HepG2 (cell line): Measurements from ENCODE around the gene DNAJB11. TPM values are rescaled to one million over a fixed set of nuclear protein-coding genes. Genes with fewer than 3 reads are reported as not detected.

Experiments
- CEBPB ChIP-seq: IDR thresholded peaks from 2 replicates; pipeline ENCODE4 v1.6.1; 2011; ENCODE audit warnings: low read depth, low read length, improper control_type of control experiment, borderline replicate concordance
- GZF1 ChIP-seq: sonication (generic); formaldehyde crosslinking; IDR thresholded peaks from 2 replicates; pipeline ENCODE4 v1.5.1; 2020; ENCODE audit warnings: mild to moderate bottlenecking, missing genetic modification reagents
- KDM1A ChIP-seq: IDR thresholded peaks from 2 replicates; pipeline ENCODE4 v1.6.1; 2016; ENCODE audit warnings: missing compliant biosample characterization
- KDM5A ChIP-seq: fragments of 200-600 bp; sonication (generic); IDR thresholded peaks from 2 replicates; pipeline ENCODE4 v1.7.0; 2018; ENCODE audit warnings: antibody characterized with exemption, mild to moderate bottlenecking, low read length, borderline replicate concordance
- KLF6 ChIP-seq: IDR thresholded peaks from 2 replicates; pipeline ENCODE4 v1.8.0; 2016; ENCODE audit warnings: missing biosample characterization, missing genetic modification reagents
- MBD4 ChIP-seq: IDR thresholded peaks from 2 replicates; pipeline ENCODE4 v1.6.1; 2012; ENCODE audit warnings: low read length, inconsistent platforms, borderline replicate concordance
- NR2F1 ChIP-seq, 2 experiments: fragments of 450-650 bp in 1 of 2; formaldehyde crosslinking in 1 of 2; IDR thresholded peaks; 2 replicates each; pipeline versions ENCODE4 v1.5.0 to v1.6.1; 2016 to 2020; ENCODE audit warnings: mild to moderate bottlenecking in 1 of 2, missing compliant biosample characterization in 1 of 2, missing genetic modification reagents in 1 of 2, moderate library complexity in 1 of 2
- PPARG ChIP-seq: conservative IDR thresholded peaks from 2 replicates; pipeline ENCODE4 v1.6.1; 2016; ENCODE audit warnings: missing biosample characterization, missing genetic modification reagents
- RXRB ChIP-seq: IDR thresholded peaks from 2 replicates; pipeline ENCODE4 v1.6.1; 2016; ENCODE audit warnings: borderline replicate concordance, missing genetic modification reagents, missing compliant biosample characterization
- SOX5 ChIP-seq: IDR thresholded peaks from 2 replicates; pipeline ENCODE4 v1.6.1; 2016; ENCODE audit warnings: borderline replicate concordance
- TCF7 ChIP-seq: sonication (generic); IDR thresholded peaks from 2 replicates; pipeline ENCODE4 v1.6.1; 2016; ENCODE audit warnings: antibody characterized with exemption, low read depth
- ZFP62 ChIP-seq: sonication (generic); formaldehyde crosslinking; IDR thresholded peaks from 2 replicates; pipeline ENCODE4 v1.4.0; 2020; ENCODE audit warnings: missing genetic modification reagents
- ZFX ChIP-seq: sonication (generic); formaldehyde crosslinking; IDR thresholded peaks from 2 replicates; pipeline ENCODE4 v1.4.0; 2020; ENCODE audit warnings: mild to moderate bottlenecking, low read depth, missing genetic modification reagents, moderate library complexity
- ZNF224 ChIP-seq: sonication (generic); formaldehyde crosslinking; IDR thresholded peaks from 2 replicates; pipeline ENCODE4 v1.5.0; 2020; ENCODE audit warnings: mild to moderate bottlenecking, missing genetic modification reagents
- ZNF264 ChIP-seq: sonication (generic); formaldehyde crosslinking; IDR thresholded peaks from 2 replicates; pipeline ENCODE4 v1.4.0; 2020; ENCODE audit warnings: missing genetic modification reagents
- ZNF317 ChIP-seq: sonication (generic); formaldehyde crosslinking; IDR thresholded peaks from 2 replicates; pipeline ENCODE4 v1.5.0; 2020; ENCODE audit warnings: mild to moderate bottlenecking, missing genetic modification reagents
- ZNF34 ChIP-seq: sonication (generic); formaldehyde crosslinking; IDR thresholded peaks from 2 replicates; pipeline ENCODE4 v1.4.0; 2020; ENCODE audit warnings: mild to moderate bottlenecking, missing genetic modification reagents, borderline replicate concordance
- ZNF589 ChIP-seq: sonication (generic); formaldehyde crosslinking; conservative IDR thresholded peaks from 2 replicates; pipeline ENCODE4 v1.8.0; 2022; ENCODE audit warnings: mild to moderate bottlenecking, moderate library complexity, missing genetic modification reagents
- ZNF737 ChIP-seq: sonication (generic); formaldehyde crosslinking; IDR thresholded peaks from 2 replicates; pipeline ENCODE4 v1.5.0; 2020; ENCODE audit warnings: missing genetic modification reagents, mild to moderate bottlenecking, borderline replicate concordance
- ZSCAN9 ChIP-seq: IDR thresholded peaks from 2 replicates; pipeline ENCODE4 v1.6.1; 2016; ENCODE audit warnings: borderline replicate concordance
- ZZZ3 ChIP-seq: sonication (generic); formaldehyde crosslinking; IDR thresholded peaks from 2 replicates; pipeline ENCODE4 v1.4.0; 2020; ENCODE audit warnings: missing genetic modification reagents, mild to moderate bottlenecking, borderline replicate concordance
- polyA plus RNA-seq, 8 experiments: library from polyadenylated mRNA; depleted of rRNA in 3 of 8; stranded (reverse) in 7 of 8; unstranded in 1 of 8; fragments of >200 nt; fragmentation: Illumina TruSeq in 4 of 8; extraction: Trizol in 4 of 8; gene quantifications; 2 replicates each; pipeline versions ENCODE4 v1.2.1 to v1.2.3, GENCODE V29; 2011 to 2016; ENCODE audit warnings: low read depth in 4 of 8, missing spikeins in 1 of 8, mixed read lengths in 1 of 8; ENCODE audit not compliant: insufficient read depth in 1 of 8
- total RNA-seq, 5 experiments: library from RNA; depleted of rRNA; stranded (reverse); fragments of >200 nt; fragmentation: Illumina TruSeq; extraction: Trizol; gene quantifications; 2 replicates each; pipeline ENCODE4 v1.2.3, GENCODE V29; 2016; ENCODE audit warnings: low read depth in 1 of 5
- TF ChIP-seq, protein P1 (sequence below): sonication (generic); formaldehyde crosslinking; IDR thresholded peaks from 2 replicates; pipeline ENCODE4 v1.8.0; 2022; ENCODE audit warnings: mild to moderate bottlenecking, missing genetic modification reagents, borderline replicate concordance
- TF ChIP-seq, protein P2 (sequence below): sonication (generic); formaldehyde crosslinking; conservative IDR thresholded peaks from 2 replicates; pipeline ENCODE4 v1.8.0; 2022; ENCODE audit warnings: low read depth, missing genetic modification reagents
- TF ChIP-seq, protein P3 (sequence below): sonication (generic); formaldehyde crosslinking; conservative IDR thresholded peaks from 2 replicates; pipeline ENCODE4 v1.4.0; 2020; ENCODE audit warnings: missing genetic modification reagents
- TF ChIP-seq, protein P4 (sequence below): sonication (generic); formaldehyde crosslinking; IDR thresholded peaks from 2 replicates; pipeline ENCODE4 v1.8.1; 2023; ENCODE audit warnings: mild to moderate bottlenecking, missing genetic modification reagents, borderline replicate concordance

Gene DNAJB11
- total and polyA plus RNA-seq, 2 of the 13 experiments (the other 11 are each of a cell fraction or from before 2014, with no cell fraction given), result 41.0 to 132 TPM

DNA sequence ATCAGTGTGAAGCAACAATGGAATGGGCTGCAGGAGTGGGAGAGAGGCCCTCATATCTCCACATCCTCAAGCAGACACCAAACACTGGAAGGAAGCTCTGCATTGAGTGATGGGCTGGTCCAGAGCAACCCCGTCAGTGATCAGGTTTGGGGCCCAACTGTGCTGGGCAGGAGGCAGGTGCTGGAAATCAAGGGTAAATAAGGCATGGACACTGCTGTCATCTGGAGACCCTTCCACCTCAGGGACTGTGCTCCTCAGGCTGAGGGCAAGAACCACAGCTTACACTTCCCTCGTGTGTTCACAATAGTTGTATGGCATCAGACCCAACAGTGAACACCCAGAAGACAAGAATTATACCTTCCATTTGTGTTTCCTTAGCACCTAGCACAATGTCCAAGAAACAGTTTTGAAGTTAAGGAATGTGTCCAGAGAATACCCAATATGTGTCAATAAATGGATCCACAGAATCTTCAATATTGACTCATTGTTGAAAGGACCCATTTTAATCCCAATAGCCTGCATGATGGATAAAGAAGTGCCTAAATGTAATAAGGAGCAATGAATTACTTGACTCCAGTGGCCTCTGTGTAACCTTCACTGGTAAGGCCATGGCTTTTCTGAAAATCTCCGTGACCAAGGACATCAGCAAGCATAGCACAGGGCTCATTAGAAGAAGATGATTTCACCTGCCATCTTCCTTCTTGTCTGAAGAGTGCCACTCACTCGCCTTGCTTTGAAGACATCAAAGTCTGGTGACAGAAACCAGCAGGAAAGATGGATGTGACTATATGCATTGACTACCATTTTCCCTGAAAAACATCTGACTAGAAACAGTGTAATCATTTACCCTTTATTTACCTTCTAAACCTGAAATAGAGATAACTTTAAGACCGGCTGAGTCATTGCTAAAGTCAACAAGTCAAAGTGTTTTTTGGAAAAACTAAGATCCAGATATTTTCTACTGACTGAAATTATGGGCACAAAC lies 35.3 kb downstream of the DNAJB11 start (continued):
- TF ChIP-seq PPARG (CRISPR knock-in tag), result peak; percentile 82
- TF ChIP-seq, protein P1, sequence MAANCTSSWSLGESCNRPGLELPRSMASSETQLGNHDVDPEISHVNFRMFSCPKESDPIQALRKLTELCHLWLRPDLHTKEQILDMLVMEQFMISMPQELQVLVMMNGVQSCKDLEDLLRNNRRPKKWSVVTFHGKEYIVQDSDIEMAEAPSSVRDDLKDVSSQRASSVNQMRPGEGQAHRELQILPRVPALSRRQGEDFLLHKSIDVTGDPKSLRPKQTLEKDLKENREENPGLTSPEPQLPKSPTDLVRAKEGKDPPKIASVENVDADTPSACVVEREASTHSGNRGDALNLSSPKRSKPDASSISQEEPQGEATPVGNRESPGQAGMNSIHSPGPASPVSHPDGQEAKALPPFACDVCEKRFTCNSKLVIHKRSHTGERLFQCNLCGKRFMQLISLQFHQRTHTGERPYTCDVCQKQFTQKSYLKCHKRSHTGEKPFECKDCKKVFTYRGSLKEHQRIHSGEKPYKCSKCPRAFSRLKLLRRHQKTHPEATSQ (CRISPR knock-in tag), result peak; percentile 57; the same call in 1 of the 2 replicates
- TF ChIP-seq, protein P2, sequence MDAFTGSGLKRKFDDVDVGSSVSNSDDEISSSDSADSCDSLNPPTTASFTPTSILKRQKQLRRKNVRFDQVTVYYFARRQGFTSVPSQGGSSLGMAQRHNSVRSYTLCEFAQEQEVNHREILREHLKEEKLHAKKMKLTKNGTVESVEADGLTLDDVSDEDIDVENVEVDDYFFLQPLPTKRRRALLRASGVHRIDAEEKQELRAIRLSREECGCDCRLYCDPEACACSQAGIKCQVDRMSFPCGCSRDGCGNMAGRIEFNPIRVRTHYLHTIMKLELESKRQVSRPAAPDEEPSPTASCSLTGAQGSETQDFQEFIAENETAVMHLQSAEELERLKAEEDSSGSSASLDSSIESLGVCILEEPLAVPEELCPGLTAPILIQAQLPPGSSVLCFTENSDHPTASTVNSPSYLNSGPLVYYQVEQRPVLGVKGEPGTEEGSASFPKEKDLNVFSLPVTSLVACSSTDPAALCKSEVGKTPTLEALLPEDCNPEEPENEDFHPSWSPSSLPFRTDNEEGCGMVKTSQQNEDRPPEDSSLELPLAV, result no peak
- no peak for TF ChIP-seq GZF1 (CRISPR knock-in tag)
- peak; percentile 76; the same call in 1 of the 2 replicates for TF ChIP-seq ZNF737 (CRISPR knock-in tag)
- peak; percentile 56; the same call in 1 of the 2 replicates for TF ChIP-seq ZSCAN9 (CRISPR knock-in tag)
- TF ChIP-seq MBD4, result peak; percentile 86; the same call in 1 of the 2 replicates
- TF ChIP-seq SOX5 (CRISPR knock-in tag), result peak; percentile 85; the same call in 1 of the 2 replicates
- no peak for TF ChIP-seq ZNF34
- no peak for TF ChIP-seq ZFP62
- TF ChIP-seq, protein P3, sequence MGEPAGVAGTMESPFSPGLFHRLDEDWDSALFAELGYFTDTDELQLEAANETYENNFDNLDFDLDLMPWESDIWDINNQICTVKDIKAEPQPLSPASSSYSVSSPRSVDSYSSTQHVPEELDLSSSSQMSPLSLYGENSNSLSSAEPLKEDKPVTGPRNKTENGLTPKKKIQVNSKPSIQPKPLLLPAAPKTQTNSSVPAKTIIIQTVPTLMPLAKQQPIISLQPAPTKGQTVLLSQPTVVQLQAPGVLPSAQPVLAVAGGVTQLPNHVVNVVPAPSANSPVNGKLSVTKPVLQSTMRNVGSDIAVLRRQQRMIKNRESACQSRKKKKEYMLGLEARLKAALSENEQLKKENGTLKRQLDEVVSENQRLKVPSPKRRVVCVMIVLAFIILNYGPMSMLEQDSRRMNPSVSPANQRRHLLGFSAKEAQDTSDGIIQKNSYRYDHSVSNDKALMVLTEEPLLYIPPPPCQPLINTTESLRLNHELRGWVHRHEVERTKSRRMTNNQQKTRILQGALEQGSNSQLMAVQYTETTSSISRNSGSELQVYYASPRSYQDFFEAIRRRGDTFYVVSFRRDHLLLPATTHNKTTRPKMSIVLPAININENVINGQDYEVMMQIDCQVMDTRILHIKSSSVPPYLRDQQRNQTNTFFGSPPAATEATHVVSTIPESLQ (CRISPR knock-in tag), result no peak
- TF ChIP-seq, protein P4, sequence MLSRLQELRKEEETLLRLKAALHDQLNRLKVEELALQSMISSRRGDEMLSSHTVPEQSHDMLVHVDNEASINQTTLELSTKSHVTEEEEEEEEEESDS, result no peak
- TF ChIP-seq ZFX (CRISPR knock-in tag), result no peak
- peak; percentile 89 for TF ChIP-seq RXRB
- TF ChIP-seq KDM1A (CRISPR knock-in tag), result 0 out of 2 replicates have a peak, but pooled peaks have one; percentile 16
- TF ChIP-seq ZNF317, result peak; percentile 92
- peak; percentile 42; the same call in 1 of the 2 replicates for TF ChIP-seq KLF6 (CRISPR knock-in tag)
- TF ChIP-seq NR2F1 (CRISPR knock-in tag; IDR thresholded peaks at IDR 0.05), result no peak
- no peak for TF ChIP-seq KDM5A
- peak; percentile 94 for TF ChIP-seq TCF7
- no peak for TF ChIP-seq ZZZ3 (CRISPR knock-in tag)
- TF ChIP-seq ZNF589 (CRISPR knock-in tag), result no peak
- TF ChIP-seq ZNF224 (CRISPR knock-in tag), result no peak
- no peak; the same call in 1 of the 2 replicates for TF ChIP-seq CEBPB
- peak; percentile 65; the same call in 1 of the 2 replicates for TF ChIP-seq ZNF264 (CRISPR knock-in tag)
